Trophoblast cell (in vitro differentiated cells and primary cell): ENCODE measurements around the gene SMARCD1.

Experiments
- DNase-seq, 2 donors: peaks; one replicate each; pipeline ENCODE4 v3.0.0-alpha.2; 2016
- H2AFZ ChIP-seq: 2 replicates; pipeline ENCODE4 v1.6.1; 2013; ENCODE audit warnings: low read length, moderate library complexity, mild to moderate bottlenecking; ENCODE audit not compliant: insufficient read depth, poor library complexity
- H2AK5ac ChIP-seq: 2 replicates; pipeline ENCODE4 v1.6.1; 2013; ENCODE audit warnings: mild to moderate bottlenecking, low read length
- H2BK120ac ChIP-seq: 2 replicates; pipeline ENCODE4 v1.6.1; 2013; ENCODE audit warnings: low read length, mild to moderate bottlenecking, moderate library complexity; ENCODE audit not compliant: insufficient read depth, poor library complexity
- H2BK12ac ChIP-seq: 2 replicates; pipeline ENCODE4 v1.6.1; 2013; ENCODE audit warnings: mild to moderate bottlenecking, low read length, moderate library complexity
- H2BK5ac ChIP-seq: 2 replicates; pipeline ENCODE4 v1.6.1; 2013; ENCODE audit warnings: low read length, low read depth, moderate library complexity, mild to moderate bottlenecking; ENCODE audit not compliant: poor library complexity
- H3K14ac ChIP-seq: 2 replicates; pipeline ENCODE4 v1.6.1; 2013; ENCODE audit warnings: mild to moderate bottlenecking, low read length
- H3K18ac ChIP-seq: 2 replicates; pipeline ENCODE4 v1.6.1; 2013; ENCODE audit warnings: mild to moderate bottlenecking, low read length
- H3K23ac ChIP-seq: 2 replicates; pipeline ENCODE4 v1.6.1; 2013; ENCODE audit warnings: low read length
- H3K27ac ChIP-seq: 2 replicates; pipeline ENCODE4 v1.5.1; 2013; ENCODE audit warnings: low read depth, mild to moderate bottlenecking, inconsistent platforms, low read length, moderate library complexity
- H3K27me3 ChIP-seq: 2 replicates; pipeline ENCODE4 v1.6.1; 2013; ENCODE audit warnings: inconsistent platforms, mild to moderate bottlenecking, low read length, moderate library complexity; ENCODE audit not compliant: insufficient read depth
- H3K36me3 ChIP-seq, 2 experiments: 1 replicate in 1 of 2; 2 replicates in 1 of 2; pipeline ENCODE4 v1.6.1; 2013; ENCODE audit warnings: low read length in 2 of 2, mild to moderate bottlenecking in 2 of 2, moderate library complexity in 1 of 2; ENCODE audit not compliant: insufficient read depth in 2 of 2, control insufficient read depth in 1 of 2
- H3K4ac ChIP-seq: 2 replicates; pipeline ENCODE4 v1.6.1; 2013; ENCODE audit warnings: low read depth, mild to moderate bottlenecking, low read length, moderate library complexity
- H3K4me1 ChIP-seq, 2 experiments: 1 replicate in 1 of 2; 2 replicates in 1 of 2; pipeline ENCODE4 v1.6.1; 2013; ENCODE audit warnings: low read length in 2 of 2, mild to moderate bottlenecking in 2 of 2, moderate library complexity in 1 of 2; ENCODE audit not compliant: insufficient read depth in 2 of 2, control insufficient read depth in 1 of 2
- H3K4me2 ChIP-seq: 2 replicates; pipeline ENCODE4 v1.6.1; 2013; ENCODE audit warnings: inconsistent platforms, mild to moderate bottlenecking, low read length, moderate library complexity
- H3K4me3 ChIP-seq: 2 replicates; pipeline ENCODE4 v1.5.1; 2013; ENCODE audit warnings: mild to moderate bottlenecking, low read depth, low read length, inconsistent platforms
- H3K79me1 ChIP-seq: one replicate; pipeline ENCODE4 v1.6.1; 2013; ENCODE audit warnings: low read length
- H3K79me2 ChIP-seq: 2 replicates; pipeline ENCODE4 v1.6.1; 2013; ENCODE audit warnings: low read length, mild to moderate bottlenecking; ENCODE audit not compliant: control insufficient read depth, insufficient read depth, poor library complexity
- H3K9ac ChIP-seq: 2 replicates; pipeline ENCODE4 v1.6.1; 2013; ENCODE audit warnings: mild to moderate bottlenecking, low read length
- H3K9me3 ChIP-seq: 2 replicates; pipeline ENCODE4 v1.6.1; 2013; ENCODE audit warnings: low read depth, mild to moderate bottlenecking, control low read depth, inconsistent platforms, low read length; ENCODE audit not compliant: insufficient read depth
- H4K12ac ChIP-seq: 2 replicates; pipeline ENCODE4 v1.6.1; 2013; ENCODE audit warnings: low read depth, mild to moderate bottlenecking, low read length, moderate library complexity
- H4K8ac ChIP-seq: 2 replicates; pipeline ENCODE4 v1.6.1; 2013; ENCODE audit warnings: low read depth, mild to moderate bottlenecking, low read length, moderate library complexity
- H4K91ac ChIP-seq: one replicate; pipeline ENCODE4 v1.6.1; 2013; ENCODE audit warnings: low read depth, mild to moderate bottlenecking, low read length, moderate library complexity
- WGBS: extraction: QIAGEN DNeasy Blood & Tissue Kit; methylation state at CpG from one replicate; pipeline ENCODE4 v1.1.7; 2013; ENCODE audit warnings: missing lambda C conversion rate; ENCODE audit not compliant: insufficient read length, insufficient coverage; ENCODE audit errors: extremely low coverage; 5-methylcytosine and 5-hydroxymethylcytosine counted together

SMARCD1 gene

DNA sequence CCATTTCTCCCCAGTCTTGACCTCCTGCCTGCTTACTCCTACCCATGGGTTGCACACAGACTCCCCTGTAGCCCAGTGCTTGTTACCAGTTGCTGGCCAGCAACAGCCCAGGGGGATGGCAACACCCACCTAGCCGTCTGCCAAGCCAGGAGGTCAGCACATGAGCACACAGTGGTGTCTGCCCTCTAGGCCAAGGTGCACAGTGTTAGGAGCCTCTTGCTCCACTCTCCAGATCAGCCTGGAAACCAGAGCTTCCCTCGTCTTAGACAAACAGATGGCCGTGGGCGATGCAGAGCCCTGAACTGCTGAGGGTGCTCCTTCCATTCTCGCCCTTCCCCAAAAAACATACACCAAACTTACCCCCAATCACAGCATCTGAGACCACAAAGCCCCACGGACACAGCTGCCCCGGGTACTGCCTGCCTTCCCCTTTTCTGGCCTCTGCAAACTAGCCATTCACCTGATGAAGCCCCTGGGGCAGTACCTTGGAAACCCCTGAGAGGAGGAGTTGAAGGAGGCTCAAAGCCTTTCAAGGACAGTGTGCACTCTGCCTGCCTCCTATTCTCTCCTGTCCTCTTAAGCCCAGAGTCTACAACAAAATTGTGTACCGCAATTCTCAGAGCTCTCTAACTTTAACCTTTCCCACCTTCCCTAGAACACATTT lies 17.6 kb downstream of the SMARCD1 start:
- Histone ChIP-seq H3K14ac (no peak overlapping the region), H3K18ac (no peak overlapping the region), H2AK5ac (no peak overlapping the region), H3K4me3 (no peak overlapping the region), H3K79me2 (no peaks in the 10 kb centered on the region), H2BK12ac (no peak overlapping the region), H3K27ac (no peak overlapping the region), H2BK5ac (no peak overlapping the region), H3K36me3 (peaks cover 21 to 27% of the 10 kb centered on the region in 2 experiments), H3K9ac (no peak overlapping the region), H3K23ac (no peak overlapping the region), H3K79me1 (no peaks in the 10 kb centered on the region), H4K91ac (no peak overlapping the region), H2AFZ (no peak overlapping the region), H3K4ac (no peak overlapping the region), H4K12ac (no peak overlapping the region), H3K9me3 (no peaks in the 10 kb centered on the region), H3K4me1 (no peaks in the 10 kb centered on the region), H3K4me2 (no peak overlapping the region), H2BK120ac (no peak overlapping the region), H3K27me3 (no peaks in the 10 kb centered on the region), H4K8ac (no peak overlapping the region)
- DNase-seq, result no peak
- WGBS, result no CpG with 5 or more reads among the region's 8 CpGs

DNA sequence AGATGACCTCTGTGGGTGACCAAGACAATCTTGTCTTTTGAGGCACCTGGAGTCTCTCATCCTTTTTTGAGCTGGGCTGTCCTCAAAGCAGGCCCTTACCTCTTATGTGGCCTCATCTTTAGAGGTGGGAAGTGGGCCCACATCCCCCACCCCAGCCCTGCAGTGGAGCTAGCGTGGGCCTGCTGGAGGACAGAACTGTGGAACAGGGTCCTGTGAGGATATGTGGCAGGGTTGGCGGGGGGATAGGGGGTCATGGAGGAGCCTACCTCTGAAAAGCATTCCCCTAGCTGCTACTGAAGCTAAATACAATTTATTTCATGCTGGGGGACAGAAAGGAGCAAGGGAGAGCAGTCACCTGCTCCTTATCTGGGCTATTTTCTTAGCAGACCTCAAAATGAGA lies 18.2 kb downstream of the SMARCD1 start:
- no peaks in the 10 kb centered on the region for H3K27me3 ChIP-seq
- H3K4me1 ChIP-seq, result no peaks in the 10 kb centered on the region
- no peak overlapping the region for H3K4ac ChIP-seq
- no peak overlapping the region for H2AFZ ChIP-seq
- H3K9me3 ChIP-seq, result no peaks in the 10 kb centered on the region
- H3K79me2 ChIP-seq, result no peaks in the 10 kb centered on the region
- H2AK5ac ChIP-seq, result no peak overlapping the region
- no peak overlapping the region for H3K23ac ChIP-seq
- H2BK120ac ChIP-seq, result no peak overlapping the region
- no peak overlapping the region for H3K14ac ChIP-seq
- H2BK5ac ChIP-seq, result no peak overlapping the region
- DNase-seq, result no peak
- H3K79me1 ChIP-seq, result no peaks in the 10 kb centered on the region
- no peak overlapping the region for H3K4me2 ChIP-seq
- no peak overlapping the region for H4K8ac ChIP-seq
- H3K18ac ChIP-seq, result no peak overlapping the region
- H4K12ac ChIP-seq, result no peak overlapping the region
- no peak overlapping the region for H3K9ac ChIP-seq
- H2BK12ac ChIP-seq, result no peak overlapping the region
- H3K27ac ChIP-seq, result no peak overlapping the region
- no peak overlapping the region for H4K91ac ChIP-seq
- peaks cover 16 to 22% of the 10 kb centered on the region in 2 experiments for H3K36me3 ChIP-seq
- H3K4me3 ChIP-seq, result no peak overlapping the region
- WGBS, result no CpG with 5 or more reads among the region's 2 CpGs

DNA sequence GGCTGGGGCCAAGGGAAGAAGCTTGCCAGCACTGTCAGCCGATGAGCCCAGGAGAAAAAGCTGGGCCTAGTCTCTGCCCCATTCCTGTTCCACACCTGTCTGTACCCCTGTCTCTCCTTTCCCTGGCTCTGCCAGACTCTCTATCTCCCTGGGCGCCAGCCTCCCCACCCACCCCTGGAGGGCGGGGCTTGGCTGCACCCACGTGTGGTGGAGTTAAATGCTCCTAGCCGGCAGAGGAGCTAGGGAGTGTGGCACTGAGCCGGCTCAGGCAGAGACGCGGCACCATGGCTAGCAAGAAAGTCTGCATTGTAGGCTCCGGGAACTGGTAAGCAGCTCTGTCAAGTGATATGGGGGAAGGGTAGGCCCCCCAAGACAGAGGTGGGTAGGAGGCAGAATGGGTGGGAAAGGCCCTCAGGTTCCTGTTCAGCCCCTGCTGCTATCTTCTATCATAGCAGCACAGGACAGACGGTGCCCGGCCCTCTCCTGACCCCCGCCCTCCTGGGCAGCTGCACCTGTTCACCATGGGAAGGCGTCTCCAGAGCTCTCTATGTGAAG lies 18.7 kb downstream of the SMARCD1 start, which contains the start of gene GPD1:
Gene GPD1 (plus strand): TSS at position 242 of the 555 bp plus-strand sequence. CDS start 43 bp downstream, at position 285.
- Histone ChIP-seq H2BK12ac (no peak within 1 kb of the TSS), H2AK5ac (no peak within 1 kb of the TSS), H4K12ac (no peak within 1 kb of the TSS), H4K8ac (no peak within 1 kb of the TSS), H3K36me3 (peaks cover 13 to 17% of the 10 kb centered on the region in 2 experiments), H3K27me3 (no peaks in the 10 kb centered on the region), H2BK5ac (no peak within 1 kb of the TSS), H2BK120ac (no peak within 1 kb of the TSS), H3K4me1 (no peaks in the 10 kb centered on the region), H3K18ac (no peak within 1 kb of the TSS), H2AFZ (no peak within 1 kb of the TSS), H4K91ac (no peak within 1 kb of the TSS), H3K9ac (no peak within 1 kb of the TSS), H3K79me1 (no peaks in the 10 kb centered on the region), H3K27ac (no peak within 1 kb of the TSS), H3K9me3 (no peaks in the 10 kb centered on the region), H3K79me2 (no peaks in the 10 kb centered on the region), H3K23ac (no peak within 1 kb of the TSS), H3K4me3 (no peak within 1 kb of the TSS), H3K4ac (no peak within 1 kb of the TSS), H3K4me2 (no peak within 1 kb of the TSS), H3K14ac (no peak within 1 kb of the TSS)
- DNase-seq, result peak in 1 of 2 donors; percentile 27
- no CpG with 5 or more reads among the region's 13 CpGs for WGBS

DNA sequence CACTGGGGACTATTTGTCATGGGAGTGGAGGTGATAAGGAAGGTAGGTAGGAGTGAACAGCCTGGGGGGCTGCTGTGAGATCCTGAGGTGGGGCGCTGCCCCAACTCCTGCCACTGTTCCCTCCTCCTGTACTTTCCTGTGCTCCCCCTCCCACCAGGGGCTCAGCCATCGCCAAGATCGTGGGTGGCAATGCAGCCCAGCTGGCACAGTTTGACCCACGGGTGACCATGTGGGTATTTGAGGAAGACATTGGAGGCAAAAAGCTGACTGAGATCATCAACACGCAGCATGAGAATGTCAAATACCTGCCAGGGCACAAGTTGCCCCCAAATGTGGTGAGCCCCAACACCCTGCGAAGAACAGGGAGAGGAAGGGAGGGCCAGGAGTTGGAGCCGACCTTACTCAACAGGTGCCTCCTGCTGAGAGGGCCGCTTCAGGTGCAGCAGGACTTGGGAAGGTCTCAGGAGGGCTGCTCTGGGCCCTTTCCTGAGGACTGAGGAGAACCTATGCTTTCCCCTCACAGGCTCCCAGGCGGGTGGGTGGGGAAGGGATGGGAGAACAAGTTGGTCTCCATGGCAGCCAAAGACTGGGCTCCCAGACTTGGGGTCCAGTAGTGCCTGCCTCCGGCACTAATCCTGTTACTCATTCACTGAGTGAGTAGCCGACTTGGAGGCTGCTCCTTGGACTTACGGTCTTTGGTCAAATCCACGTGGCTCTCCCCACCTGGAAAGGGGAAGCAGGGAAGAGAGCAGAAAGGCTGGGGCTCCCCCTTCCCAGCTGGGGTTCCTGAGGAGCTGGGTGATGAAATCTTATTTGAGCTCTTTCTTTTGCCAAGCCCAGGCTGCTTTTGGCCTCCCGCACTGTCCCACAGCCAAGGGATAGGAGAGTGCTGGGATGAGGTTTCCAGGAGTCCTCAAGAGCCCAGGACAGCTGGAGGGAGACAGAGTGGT lies 19.6 kb downstream of the SMARCD1 start:
- no peak overlapping the region for H4K91ac ChIP-seq
- no peak overlapping the region for H3K4ac ChIP-seq
- H3K36me3 ChIP-seq, result peaks cover 4 to 9% of the 10 kb centered on the region in 2 experiments
- no peak overlapping the region for H3K23ac ChIP-seq
- no peaks in the 10 kb centered on the region for H3K79me1 ChIP-seq
- H3K4me1 ChIP-seq, result no peaks in the 10 kb centered on the region
- H3K14ac ChIP-seq, result no peak overlapping the region
- no peak overlapping the region for H4K8ac ChIP-seq
- DNase-seq, result no peak
- no peaks in the 10 kb centered on the region for H3K9me3 ChIP-seq
- H2AFZ ChIP-seq, result no peak overlapping the region
- H2BK120ac ChIP-seq, result no peak overlapping the region
- H3K4me2 ChIP-seq, result no peak overlapping the region
- no peak overlapping the region for H3K9ac ChIP-seq
- H2BK5ac ChIP-seq, result no peak overlapping the region
- no peak overlapping the region for H3K27ac ChIP-seq
- H2BK12ac ChIP-seq, result no peak overlapping the region
- H3K27me3 ChIP-seq, result no peaks in the 10 kb centered on the region
- no peak overlapping the region for H3K18ac ChIP-seq
- H4K12ac ChIP-seq, result no peak overlapping the region
- no peak overlapping the region for H2AK5ac ChIP-seq
- WGBS, result no CpG with 5 or more reads among the region's 14 CpGs
- no peaks in the 10 kb centered on the region for H3K79me2 ChIP-seq
- H3K4me3 ChIP-seq, result no peak overlapping the region
